ENCODE data around the gene KRTAP17-1. TPM values are rescaled to one million over a fixed set of nuclear protein-coding genes. Genes with fewer than 3 reads are reported as not detected.

KRTAP17-1 gene, protein sequence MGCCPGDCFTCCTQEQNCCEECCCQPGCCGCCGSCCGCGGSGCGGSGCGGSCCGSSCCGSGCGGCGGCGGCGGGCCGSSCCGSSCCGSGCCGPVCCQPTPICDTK
- total RNA-seq (2022; extraction: Qiagen RNA extraction): not detected in 5 replicates

DNA sequence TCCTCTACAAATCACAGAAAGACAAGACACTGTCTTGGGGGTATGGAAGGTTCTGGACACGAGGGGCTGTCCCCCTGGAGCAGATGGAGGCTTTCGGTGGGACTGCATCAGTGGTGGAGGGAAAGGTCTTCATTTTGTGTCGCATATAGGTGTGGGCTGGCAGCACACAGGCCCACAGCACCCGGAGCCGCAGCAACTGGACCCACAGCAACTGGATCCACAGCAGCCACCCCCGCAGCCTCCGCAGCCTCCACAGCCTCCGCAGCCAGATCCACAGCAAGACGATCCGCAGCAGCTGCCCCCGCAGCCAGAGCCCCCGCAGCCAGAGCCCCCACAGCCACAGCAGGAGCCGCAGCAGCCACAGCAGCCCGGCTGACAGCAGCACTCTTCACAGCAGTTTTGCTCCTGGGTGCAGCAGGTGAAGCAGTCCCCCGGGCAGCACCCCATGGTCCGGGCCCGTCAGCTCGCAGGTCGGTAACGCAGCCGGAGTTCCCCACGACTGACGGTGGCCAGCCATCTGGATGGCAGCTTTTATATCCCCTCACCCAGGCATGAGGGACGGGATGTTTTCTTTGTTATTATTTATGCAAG, at the start of gene KRTAP17-1:
TSS of gene KRTAP17-1 (minus strand) at position 507 of the 591 bp plus-strand sequence. CDS start at position 447, 60 bp downstream.

DNA sequence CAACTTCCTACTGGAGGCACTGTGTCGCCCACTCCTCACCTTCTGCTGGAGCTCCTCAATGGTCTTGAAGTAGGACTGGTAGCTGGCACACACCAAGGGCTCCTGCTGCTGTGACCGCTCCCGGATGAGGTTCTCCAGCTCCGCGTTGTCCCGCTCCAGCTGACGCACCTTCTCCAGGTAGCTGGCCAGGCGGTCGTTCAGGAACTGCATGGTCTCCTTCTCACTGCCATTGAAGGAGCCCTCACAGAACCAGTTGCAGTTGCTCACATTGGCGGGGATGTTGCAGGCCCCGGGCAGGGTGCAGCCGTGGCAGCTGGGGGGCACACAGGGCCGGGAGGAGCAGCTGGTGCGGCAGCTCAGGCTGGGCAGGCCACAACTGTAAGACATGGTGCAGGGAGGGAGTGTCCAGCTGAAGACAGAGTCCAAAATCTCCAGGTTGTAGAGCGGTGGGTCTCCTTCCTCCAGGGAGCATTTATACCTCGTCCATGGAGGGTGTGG, 34.9 kb upstream of the KRTAP17-1 start, which contains the start of gene KRT33A:
TSS of gene KRT33A (minus strand) at position 448 of the 498 bp plus-strand sequence. CDS start at position 387, 61 bp downstream.

DNA sequence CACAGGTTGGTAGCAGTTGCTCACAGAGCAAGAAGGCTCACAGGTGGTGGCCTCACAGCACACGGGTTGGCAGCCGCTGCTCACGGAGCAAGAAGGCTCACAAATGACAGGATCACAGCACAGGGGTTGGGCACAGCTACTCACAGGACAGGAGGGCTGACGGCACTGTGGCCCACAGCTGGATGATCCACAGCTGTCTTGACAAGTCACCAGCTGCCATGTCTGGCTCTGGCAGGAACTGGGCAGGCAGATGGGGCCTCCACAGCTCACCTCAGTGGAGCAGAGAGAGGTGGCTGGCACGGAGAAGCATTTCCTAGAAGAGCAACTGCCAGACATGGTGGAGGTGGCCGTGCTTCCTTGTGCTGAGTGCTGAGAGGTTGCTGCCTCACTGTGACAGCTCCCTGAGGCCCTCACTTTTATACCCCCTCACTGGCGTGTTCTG, 6.6 kb downstream of the KRTAP17-1 start, which contains the start of gene KRTAP16-1:
TSS of gene KRTAP16-1 (minus strand) at position 392 of the 442 bp plus-strand sequence. CDS start at position 336, 56 bp downstream.

DNA sequence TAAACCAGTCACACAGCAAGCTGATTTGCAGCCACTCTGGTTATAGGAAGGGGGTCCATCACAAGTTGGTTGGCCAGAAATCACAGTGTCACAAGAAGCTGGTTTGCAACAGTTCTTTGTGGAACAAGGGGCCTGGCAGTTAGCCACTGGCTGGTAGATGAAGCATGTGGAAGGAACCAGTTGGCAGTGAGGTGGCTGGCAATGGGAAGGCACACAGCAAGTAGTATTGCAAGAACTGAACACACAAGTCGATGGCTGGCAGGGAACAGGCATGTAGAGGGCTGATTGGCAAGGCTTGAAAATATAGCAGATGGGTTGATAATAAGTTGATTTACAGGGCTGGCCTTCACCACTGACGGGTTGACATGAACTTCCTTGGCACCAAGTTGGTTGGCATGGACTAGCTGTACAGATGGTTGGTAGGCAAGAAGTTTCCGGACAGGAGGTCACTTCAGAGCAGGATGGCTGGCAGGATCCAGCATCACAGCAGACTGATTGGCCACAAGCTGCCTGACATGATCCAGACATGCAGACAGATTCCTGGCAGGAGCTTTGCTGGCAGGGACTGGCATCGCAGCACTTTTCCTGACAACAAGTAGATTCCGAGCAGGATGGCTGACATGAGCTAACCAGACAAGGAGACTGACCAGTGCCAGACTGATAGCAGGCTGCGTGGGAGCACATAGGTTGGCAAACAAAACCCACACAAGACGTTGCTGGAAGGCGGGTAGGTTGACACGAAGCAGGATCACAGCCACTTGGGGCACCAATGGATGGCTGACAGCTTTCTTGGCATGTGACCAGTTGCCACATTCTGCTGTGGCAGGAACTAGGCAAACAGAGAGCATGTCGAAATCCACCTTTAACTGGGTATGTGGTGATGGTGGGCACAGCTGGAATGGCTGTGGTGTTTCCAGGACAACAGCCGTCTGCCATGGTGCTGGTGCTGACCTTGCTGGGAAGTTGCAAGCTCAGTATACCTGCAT, 13.3 kb downstream of the KRTAP17-1 start, which contains the start of gene KRTAP29-1:
TSS of gene KRTAP29-1 (minus strand) at position 936 of the 986 bp plus-strand sequence. CDS start at position 936, 0 bp downstream.

DNA sequence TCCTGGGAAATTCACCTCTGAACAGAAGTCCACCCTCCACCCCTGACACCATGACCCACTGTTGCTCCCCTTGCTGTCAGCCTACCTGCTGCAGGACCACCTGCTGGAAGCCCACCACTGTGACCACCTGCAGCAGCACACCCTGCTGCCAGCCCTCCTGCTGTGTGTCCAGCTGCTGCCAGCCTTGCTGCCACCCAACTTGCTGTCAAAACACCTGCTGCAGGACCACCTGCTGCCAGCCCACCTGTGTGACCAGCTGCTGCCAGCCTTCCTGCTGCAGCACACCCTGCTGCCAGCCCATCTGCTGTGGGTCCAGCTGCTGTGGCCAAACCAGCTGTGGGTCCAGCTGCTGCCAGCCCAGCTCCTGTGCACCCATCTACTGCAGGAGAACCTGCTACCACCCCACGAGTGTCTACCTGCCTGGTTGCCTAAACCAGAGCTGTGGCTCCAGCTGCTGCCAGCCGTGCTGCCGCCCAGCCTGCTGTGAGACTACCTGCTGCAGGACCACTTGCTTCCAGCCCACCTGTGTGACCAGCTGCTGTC, 39.8 kb downstream of the KRTAP17-1 start, which contains the start of gene KRTAP9-7:
TSS of gene KRTAP9-7 (plus strand) at position 51 of the 543 bp plus-strand sequence. CDS start at position 51, 0 bp downstream.

DNA sequence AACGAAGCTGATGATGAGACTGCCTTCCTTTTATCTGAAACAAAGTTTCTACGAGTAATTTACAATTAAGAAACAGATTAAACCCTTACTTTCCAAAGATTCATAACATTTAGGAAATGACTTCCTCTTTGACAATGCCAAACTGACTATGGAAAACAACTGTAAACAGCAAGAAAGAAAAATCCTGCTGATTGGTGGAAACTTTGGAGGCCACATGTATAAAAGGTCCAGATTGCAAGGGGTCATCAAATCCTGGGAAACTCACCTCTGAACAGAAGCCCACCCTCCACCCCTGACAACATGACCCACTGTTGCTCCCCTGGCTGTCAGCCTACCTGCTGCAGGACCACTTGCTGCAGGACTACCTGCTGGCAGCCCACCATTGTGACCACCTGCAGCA, 50.4 kb downstream of the KRTAP17-1 start, which contains the start of gene KRTAP9-6:
TSS of gene KRTAP9-6 (plus strand) at position 301 of the 400 bp plus-strand sequence. CDS start at position 301, 0 bp downstream.

Other genes starting within 250 kb of the KRTAP17-1 start
- gene KRTAP2-4, start 249.8 kb downstream of the KRTAP17-1 start, total RNA-seq (2022; extraction: Qiagen RNA extraction): not detected in 5 replicates
- not detected in 5 replicates for gene KRTAP4-7, start 231.6 kb downstream of the KRTAP17-1 start, total RNA-seq (2022; extraction: Qiagen RNA extraction)
- not detected in 5 replicates for gene KRTAP4-8, start 217.6 kb downstream of the KRTAP17-1 start, total RNA-seq (2022; extraction: Qiagen RNA extraction)
- gene KRTAP4-16, start 213.5 kb downstream of the KRTAP17-1 start, total RNA-seq (2022; extraction: Qiagen RNA extraction): not detected in 5 replicates
- gene KRTAP4-9, start 210.3 kb downstream of the KRTAP17-1 start, total RNA-seq (2022; extraction: Qiagen RNA extraction): not detected in 5 replicates
- gene KRTAP4-11, start 197.3 kb downstream of the KRTAP17-1 start, total RNA-seq (2022; extraction: Qiagen RNA extraction): not detected in 5 replicates
- not detected in 5 replicates for gene KRTAP4-12, start 191.5 kb downstream of the KRTAP17-1 start, total RNA-seq (2022; extraction: Qiagen RNA extraction)
- gene KRTAP4-6, start 175.2 kb downstream of the KRTAP17-1 start, total RNA-seq (2022; extraction: Qiagen RNA extraction): not detected in 5 replicates
- gene KRTAP4-5, start 165.9 kb downstream of the KRTAP17-1 start, total RNA-seq (2022; extraction: Qiagen RNA extraction): not detected in 5 replicates
- gene KRTAP4-4, start 155.0 kb downstream of the KRTAP17-1 start, total RNA-seq (2022; extraction: Qiagen RNA extraction): not detected in 5 replicates
- not detected in 5 replicates for gene KRTAP4-3, start 147.5 kb downstream of the KRTAP17-1 start, total RNA-seq (2022; extraction: Qiagen RNA extraction)
- gene KRTAP4-2, start 137.5 kb downstream of the KRTAP17-1 start, total RNA-seq (2022; extraction: Qiagen RNA extraction): not detected in 5 replicates
- 0.14 to 0.25 TPM (median 0.24 TPM) in 3 of 5 replicates, not detected in the others for gene KRTAP4-1, start 130.8 kb downstream of the KRTAP17-1 start, total RNA-seq (2022; extraction: Qiagen RNA extraction)
- not detected in 5 replicates for gene KRTAP9-1, start 125.8 kb downstream of the KRTAP17-1 start, total RNA-seq (2022; extraction: Qiagen RNA extraction)
- gene KRTAP9-2, start 89.1 kb downstream of the KRTAP17-1 start, total RNA-seq (2022; extraction: Qiagen RNA extraction): not detected in 5 replicates
- gene KRTAP9-3, start 83.3 kb downstream of the KRTAP17-1 start, total RNA-seq (2022; extraction: Qiagen RNA extraction): not detected in 5 replicates
- not detected in 5 replicates for gene KRTAP9-8, start 77.7 kb downstream of the KRTAP17-1 start, total RNA-seq (2022; extraction: Qiagen RNA extraction)
- gene KRTAP9-4, start 66.0 kb downstream of the KRTAP17-1 start, total RNA-seq (2022; extraction: Qiagen RNA extraction): not detected in 5 replicates
- gene KRTAP9-9, start 60.3 kb downstream of the KRTAP17-1 start, total RNA-seq (2022; extraction: Qiagen RNA extraction): not detected in 5 replicates
- not detected in 5 replicates for gene KRTAP9-6, start 50.3 kb downstream of the KRTAP17-1 start, total RNA-seq (2022; extraction: Qiagen RNA extraction)
- not detected in 5 replicates for gene KRTAP9-7, start 40.0 kb downstream of the KRTAP17-1 start, total RNA-seq (2022; extraction: Qiagen RNA extraction)
- not detected in 5 replicates for gene KRTAP29-1, start 12.9 kb downstream of the KRTAP17-1 start, total RNA-seq (2022; extraction: Qiagen RNA extraction)
- gene KRTAP16-1, start 6.4 kb downstream of the KRTAP17-1 start, total RNA-seq (2022; extraction: Qiagen RNA extraction): not detected in 5 replicates
- gene KRT33A, start 35.1 kb upstream of the KRTAP17-1 start, total RNA-seq (2022; extraction: Qiagen RNA extraction): not detected in 5 replicates
- gene KRT33B, start 54.1 kb upstream of the KRTAP17-1 start, total RNA-seq (2022; extraction: Qiagen RNA extraction): not detected in 5 replicates
- gene KRT34, start 66.6 kb upstream of the KRTAP17-1 start, total RNA-seq (2022; extraction: Qiagen RNA extraction): 0.18 to 0.53 TPM (median 0.21 TPM) in 5 replicates
- gene KRT31, start 81.9 kb upstream of the KRTAP17-1 start, total RNA-seq (2022; extraction: Qiagen RNA extraction): 0.05 TPM in 1 of 5 replicates, not detected in the others
- gene KRT37, start 108.9 kb upstream of the KRTAP17-1 start, total RNA-seq (2022; extraction: Qiagen RNA extraction): not detected in 5 replicates
- not detected in 5 replicates for gene KRT38, start 125.3 kb upstream of the KRTAP17-1 start, total RNA-seq (2022; extraction: Qiagen RNA extraction)
- gene KRT32, start 151.7 kb upstream of the KRTAP17-1 start, total RNA-seq (2022; extraction: Qiagen RNA extraction): 0.05 to 0.07 TPM (median 0.06 TPM) in 3 of 5 replicates, not detected in the others
- not detected in 5 replicates for gene KRT35, start 165.4 kb upstream of the KRTAP17-1 start, total RNA-seq (2022; extraction: Qiagen RNA extraction)
- 0.06 TPM in 1 of 5 replicates, not detected in the others for gene KRT36, start 174.2 kb upstream of the KRTAP17-1 start, total RNA-seq (2022; extraction: Qiagen RNA extraction)
- gene KRT13, start 189.9 kb upstream of the KRTAP17-1 start, total RNA-seq (2022; extraction: Qiagen RNA extraction): 0.11 to 0.51 TPM (median 0.18 TPM) in 5 replicates
- gene KRT15, start 203.2 kb upstream of the KRTAP17-1 start, total RNA-seq (2022; extraction: Qiagen RNA extraction): 2.3 to 4.1 TPM (median 2.9 TPM) in 5 replicates
- gene KRT19, start 212.6 kb upstream of the KRTAP17-1 start, total RNA-seq (2022; extraction: Qiagen RNA extraction): 38.1 to 58.6 TPM (median 50.5 TPM) in 5 replicates